COR-L47 (cell line): ENCODE results near the gene CYYR1.

Experiments
- DNase-seq: peaks from one replicate; lab custom pipeline; 2025; lab: John Stamatoyannopoulos, UW

Gene CYYR1

DNA sequence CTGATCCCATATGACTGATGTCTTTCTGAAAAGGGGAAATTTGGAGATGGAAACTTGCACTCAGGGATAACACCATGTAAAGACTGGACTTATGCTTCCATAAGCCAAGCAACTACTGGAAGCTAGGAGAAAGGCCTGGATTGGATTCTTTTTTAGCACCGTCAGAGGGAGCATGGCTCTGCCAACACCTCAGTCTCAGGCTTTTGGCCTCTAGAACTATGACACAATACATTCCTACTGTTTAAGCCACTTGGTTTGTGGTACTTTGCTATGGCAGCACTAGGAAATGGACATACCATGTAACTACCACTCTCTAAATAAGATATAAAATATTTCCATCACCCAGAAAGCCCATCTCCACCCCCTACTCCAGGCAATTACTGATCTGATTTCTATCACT, 139.7 kb downstream of the CYYR1 start:
- no peak for DNase-seq

DNA sequence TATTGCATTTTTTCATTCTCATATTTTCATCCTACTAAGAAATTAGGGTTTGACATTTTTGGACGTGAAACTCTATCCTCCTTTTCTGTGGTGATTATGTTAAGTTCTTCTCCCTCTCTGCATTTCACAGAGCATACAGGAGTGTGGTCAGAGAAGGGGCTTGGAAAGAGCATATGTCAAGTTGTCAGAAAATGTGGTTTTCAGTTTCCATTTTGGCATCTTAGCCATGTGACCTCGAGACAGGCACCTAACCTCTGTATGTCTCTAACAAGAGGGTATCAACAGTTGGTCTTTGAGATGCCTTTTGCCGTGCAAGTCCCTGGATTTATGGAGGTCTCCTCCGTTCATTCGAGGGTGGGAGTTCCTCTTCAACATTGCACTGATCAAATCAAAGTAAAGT, 140.7 kb downstream of the CYYR1 start:
- DNase-seq, result no peak

DNA sequence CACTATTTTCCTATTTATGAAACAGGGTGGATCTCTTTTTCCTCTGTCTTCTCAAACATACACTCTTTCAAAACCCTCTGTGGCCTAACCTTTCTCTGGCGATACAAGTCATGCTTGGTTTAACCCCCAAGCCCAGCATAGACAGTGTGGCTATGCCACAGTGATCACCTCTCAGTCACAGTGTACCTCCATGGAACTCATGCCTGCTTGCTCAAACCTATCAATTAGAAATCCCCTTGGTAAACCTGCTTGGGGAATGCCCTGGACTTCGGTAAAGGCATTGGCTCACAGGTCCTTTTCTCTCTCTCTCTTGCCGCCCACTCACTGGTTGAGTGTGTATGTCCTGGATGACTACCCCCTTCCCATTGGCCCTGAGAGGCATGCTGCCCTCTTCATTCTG, 147.5 kb downstream of the CYYR1 start:
- DNase-seq, result no peak

DNA sequence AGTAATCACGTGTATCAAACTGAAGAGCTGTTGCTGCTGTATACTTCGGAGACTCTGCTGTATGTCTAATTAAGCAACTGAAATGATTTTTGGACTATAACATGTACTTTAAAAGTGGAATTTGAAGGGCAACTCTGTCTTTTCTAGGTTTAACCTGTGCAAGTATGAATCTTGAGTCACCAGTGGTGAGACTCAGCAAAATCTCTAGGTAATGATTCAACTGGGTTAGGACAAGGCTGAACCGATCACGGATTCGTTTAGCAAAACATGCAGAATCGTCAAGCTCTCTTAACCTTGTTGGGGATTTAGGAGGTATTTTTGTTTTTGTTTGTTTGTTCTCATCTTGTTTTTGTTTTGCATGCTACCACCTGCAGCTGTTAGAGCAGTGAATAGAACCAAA, 149.6 kb downstream of the CYYR1 start:
- no peak for DNase-seq

DNA sequence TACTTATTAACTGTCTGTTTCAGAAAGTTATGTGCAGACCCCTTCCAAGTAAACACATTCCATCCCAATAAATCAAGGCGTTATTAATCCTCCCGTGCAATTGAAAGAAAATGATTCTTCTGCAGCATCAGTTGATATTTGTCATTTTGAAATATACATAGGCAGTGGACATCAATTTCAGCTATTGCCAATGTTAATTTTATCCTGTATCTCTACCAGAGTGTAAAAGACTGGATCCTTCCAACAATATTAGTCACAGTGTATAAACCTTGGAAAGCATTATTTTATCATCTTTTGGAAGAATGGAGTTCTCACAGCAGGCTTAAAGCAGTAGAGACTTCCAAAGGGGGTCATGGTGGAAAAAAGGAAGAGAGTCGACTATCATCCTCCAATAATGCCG, 150.4 kb downstream of the CYYR1 start:
- DNase-seq, result no peak

DNA sequence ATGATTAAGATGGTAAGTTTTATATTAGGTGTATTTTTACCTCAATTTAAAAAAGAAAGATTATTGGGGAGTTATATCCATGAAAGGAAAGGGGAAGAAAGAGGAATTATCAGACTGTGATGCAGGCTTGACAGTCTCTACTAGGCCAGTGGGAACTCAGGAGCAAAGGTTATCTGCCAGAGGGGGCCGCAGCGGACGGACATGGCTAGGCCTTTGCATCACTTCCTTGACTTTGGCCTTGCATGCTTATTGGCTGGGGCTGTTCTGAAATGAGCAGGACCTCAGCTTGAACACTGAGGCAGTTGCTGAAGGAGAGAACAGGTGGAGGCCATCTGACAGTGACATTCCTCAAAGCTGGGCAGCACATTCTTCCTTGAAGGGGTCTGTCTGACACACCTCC, 150.9 kb downstream of the CYYR1 start:
- no peak for DNase-seq

DNA sequence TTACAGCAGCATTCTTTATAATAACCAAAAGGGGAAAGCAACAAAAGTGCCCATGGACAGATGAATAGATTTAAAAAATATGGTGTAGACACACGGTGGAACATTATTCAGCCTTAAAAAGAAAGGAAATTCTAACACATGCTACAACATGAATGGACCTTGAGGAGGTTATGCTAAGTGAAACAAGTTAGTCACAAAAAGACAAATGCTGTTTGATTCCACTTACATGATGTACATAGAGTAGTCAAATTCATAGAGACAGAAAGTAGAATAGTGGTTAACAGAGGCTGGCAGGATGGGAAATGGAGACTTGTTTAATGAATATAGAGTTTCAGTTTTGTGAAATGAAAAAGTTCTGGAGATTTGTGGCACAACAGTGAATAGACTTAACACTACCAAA, 151.4 kb downstream of the CYYR1 start:
- no peak for DNase-seq
